SK-N-SH treated with all-trans-retinoic acid at 6 μM for 48 hours (cell line): ENCODE measurements around the gene PIEZO1.

Experiments
- ATAC-seq: fragments of 200-7000 bp; cut with Tn5 transposase; 3 replicates; pipeline ENCODE4 v1.9.1; 2020; ENCODE audit warnings: mild to moderate bottlenecking, moderate library complexity
- BACH2 ChIP-seq: fragments of 250-450 bp; sonication (Bioruptor Pico); IDR thresholded peaks from 2 replicates; pipeline ENCODE4 v1.9.0; 2021; ENCODE audit warnings: mild to moderate bottlenecking, borderline replicate concordance
- CREB5 ChIP-seq: fragments of 250-450 bp; sonication (Bioruptor Pico); IDR thresholded peaks from 2 replicates; pipeline ENCODE4 v1.5.1; 2020; ENCODE audit warnings: low read depth, mild to moderate bottlenecking, moderate library complexity
- CSDC2 ChIP-seq: fragments of 250-450 bp; sonication (Bioruptor Pico); IDR thresholded peaks from 2 replicates; pipeline ENCODE4 v1.5.0; 2020; ENCODE audit warnings: mild to moderate bottlenecking, moderate library complexity
- CSRNP3 ChIP-seq: fragments of 250-450 bp; sonication (Bioruptor Pico); IDR thresholded peaks from 2 replicates; pipeline ENCODE4 v1.5.1; 2021; ENCODE audit warnings: mild to moderate bottlenecking, moderate library complexity
- ESRRG ChIP-seq: fragments of 250-450 bp; sonication (Bioruptor Pico); IDR thresholded peaks from 2 replicates; pipeline ENCODE4 v1.6.1; 2021; ENCODE audit warnings: mild to moderate bottlenecking
- GLIS3 ChIP-seq: fragments of 250-450 bp; sonication (Bioruptor Pico); IDR thresholded peaks from 2 replicates; pipeline ENCODE4 v1.5.0; 2020; ENCODE audit warnings: mild to moderate bottlenecking, moderate library complexity
- ISL1 ChIP-seq: fragments of 250-450 bp; sonication (Bioruptor Pico); IDR thresholded peaks from 2 replicates; pipeline ENCODE4 v2.1.2; 2022; ENCODE audit warnings: mild to moderate bottlenecking, moderate library complexity
- OSR1 ChIP-seq: fragments of 250-450 bp; sonication (Bioruptor Pico); IDR thresholded peaks from 2 replicates; pipeline ENCODE4 v1.8.0; 2022; ENCODE audit warnings: moderate library complexity, mild to moderate bottlenecking, inconsistent platforms
- PATZ1 ChIP-seq: fragments of 250-450 bp; sonication (Bioruptor Pico); IDR thresholded peaks from 2 replicates; pipeline ENCODE4 v1.8.0; 2020; ENCODE audit warnings: mild to moderate bottlenecking, moderate library complexity, borderline replicate concordance
- POU6F1 ChIP-seq: fragments of 250-450 bp; sonication (Bioruptor Pico); IDR thresholded peaks from 2 replicates; pipeline ENCODE4 v1.8.0; 2021; ENCODE audit warnings: low read depth, mild to moderate bottlenecking, moderate library complexity, borderline replicate concordance
- PPARA ChIP-seq: fragments of 250-450 bp; sonication (Bioruptor Pico); IDR thresholded peaks from 2 replicates; pipeline ENCODE4 v1.5.0; 2020; ENCODE audit warnings: mild to moderate bottlenecking, borderline replicate concordance
- RARB ChIP-seq: fragments of 250-450 bp; sonication (Bioruptor Pico); IDR thresholded peaks from 2 replicates; pipeline ENCODE4 v1.8.0; 2021; ENCODE audit warnings: mild to moderate bottlenecking, moderate library complexity
- SNAI2 ChIP-seq: fragments of 250-450 bp; sonication (Bioruptor Pico); IDR thresholded peaks from 2 replicates; pipeline ENCODE4 v1.5.0; 2020; ENCODE audit warnings: mild to moderate bottlenecking, moderate library complexity
- TCF4 ChIP-seq: fragments of 250-450 bp; sonication (Bioruptor Pico); IDR thresholded peaks from 2 replicates; pipeline ENCODE4 v1.8.0; 2021; ENCODE audit warnings: mild to moderate bottlenecking, moderate library complexity, borderline replicate concordance
- TOX ChIP-seq: fragments of 250-450 bp; sonication (Bioruptor Pico); IDR thresholded peaks from 2 replicates; pipeline ENCODE4 v1.8.0; 2021; ENCODE audit warnings: mild to moderate bottlenecking, moderate library complexity, borderline replicate concordance
- TSHZ2 ChIP-seq: fragments of 250-450 bp; sonication (Bioruptor Pico); IDR thresholded peaks from 2 replicates; pipeline ENCODE4 v1.5.0; 2020; ENCODE audit warnings: mild to moderate bottlenecking, moderate library complexity
- ZC3H10 ChIP-seq: fragments of 250-450 bp; sonication (Bioruptor Pico); IDR thresholded peaks from 2 replicates; pipeline ENCODE4 v1.5.1; 2021; ENCODE audit warnings: mild to moderate bottlenecking, moderate library complexity
- ZFP3 ChIP-seq: fragments of 250-450 bp; sonication (Bioruptor Pico); IDR thresholded peaks from 2 replicates; pipeline ENCODE4 v1.5.0; 2020; ENCODE audit warnings: mild to moderate bottlenecking, moderate library complexity
- ZFP30 ChIP-seq: fragments of 450-650 bp; formaldehyde crosslinking; IDR thresholded peaks from 2 replicates; pipeline ENCODE4 v1.5.0; 2022; ENCODE audit warnings: mild to moderate bottlenecking, moderate library complexity
- ZNF70 ChIP-seq: fragments of 450-650 bp; formaldehyde crosslinking; IDR thresholded peaks from 2 replicates; pipeline ENCODE4 v1.5.0; 2020; ENCODE audit warnings: mild to moderate bottlenecking, moderate library complexity
- ZNF8 ChIP-seq: fragments of 450-650 bp; formaldehyde crosslinking; IDR thresholded peaks from 2 replicates; pipeline ENCODE4 v1.5.0; 2020; ENCODE audit warnings: mild to moderate bottlenecking, moderate library complexity

The PIEZO1 gene

GRCh38 chr16:88827727-88828126, 42.7 kb upstream of the PIEZO1 start:
- ATAC-seq = no peak
- TF ChIP-seq OSR1 (CRISPR knock-in tag) = no peak

GRCh38 chr16:88826070-88826840, 41.2 kb upstream of the PIEZO1 start:
- ATAC-seq = no peak

GRCh38 chr16:88825146-88825545, 40.1 kb upstream of the PIEZO1 start:
- TF ChIP-seq OSR1 (CRISPR knock-in tag) = no peak
- TF ChIP-seq CSRNP3 (CRISPR knock-in tag) = no peak
- TF ChIP-seq POU6F1 (CRISPR knock-in tag) = no peak
- no peak for TF ChIP-seq GLIS3
- no peak for TF ChIP-seq ZC3H10 (CRISPR knock-in tag)
- TF ChIP-seq TOX (CRISPR knock-in tag) = no peak
- no peak for TF ChIP-seq ZNF70 (CRISPR knock-in tag)
- TF ChIP-seq PATZ1 (CRISPR knock-in tag) = no peak
- TF ChIP-seq ISL1 = no peak
- no peak for TF ChIP-seq ESRRG (CRISPR knock-in tag)
- no peak for TF ChIP-seq TSHZ2 (CRISPR knock-in tag)
- TF ChIP-seq SNAI2 (CRISPR knock-in tag) = no peak
- TF ChIP-seq ZFP30 = no peak
- no peak for TF ChIP-seq CSDC2
- TF ChIP-seq RARB (CRISPR knock-in tag) = no peak
- TF ChIP-seq BACH2 (CRISPR knock-in tag) = no peak
- TF ChIP-seq TCF4 (CRISPR knock-in tag) = no peak
- TF ChIP-seq ZFP3 = no peak
- TF ChIP-seq ZNF8 (CRISPR knock-in tag) = no peak
- no peak for ATAC-seq

More at GRCh38 chr16:88826070-88826840, 41.2 kb upstream of the PIEZO1 start:
- TF ChIP-seq ZFP30 = no peak
- TF ChIP-seq PPARA (CRISPR knock-in tag) = no peak
- TF ChIP-seq CREB5 (CRISPR knock-in tag) = no peak
